H1 (cell line): Measurements from ENCODE around the gene PDSS1. TPM values are rescaled to one million over a fixed set of nuclear protein-coding genes. Genes with fewer than 3 reads are reported as not detected.

ENCODE experiments used
- CTCF ChIA-PET: fragments of 300-600 bp; sonication (Branson Sonifier 250); formaldehyde crosslinking; loops from one replicate; lab custom pipeline; 2021; ENCODE audit not compliant: partially characterized antibody; lab: Charles Lee
- POLR2A ChIA-PET: fragments of 300-600 bp; sonication (Branson Sonifier 250); formaldehyde crosslinking; loops from one replicate; lab custom pipeline; 2021; ENCODE audit warnings: inconsistent platforms; ENCODE audit not compliant: partially characterized antibody; lab: Charles Lee
- DNase-seq, 2 experiments: peaks; one replicate each; pipeline versions ENCODE4 v3.0.0 to v3.0.0-alpha.2; 2010 to 2022; ENCODE audit warnings: low spot score in 2 of 2, low read depth in 1 of 2, mixed read lengths in 1 of 2
- FAIRE-seq: peaks from 2 replicates; lab custom pipeline; 2011; peaks lifted over from hg19 to GRCh38; lab: Jason Lieb, UNC
- H2AFZ ChIP-seq: 2 replicates; pipeline ENCODE4 v1.8.1; 2012; ENCODE audit warnings: low read length, inconsistent platforms
- H2AK5ac ChIP-seq: 2 replicates; pipeline ENCODE4 v1.6.1; 2013; ENCODE audit warnings: low read depth, low read length
- H2BK120ac ChIP-seq: replicated peaks from 2 replicates; pipeline ENCODE3; 2013; ENCODE audit warnings: low read depth, low read length, inconsistent platforms
- H2BK12ac ChIP-seq: 2 replicates; pipeline ENCODE4 v1.6.1; 2013; ENCODE audit warnings: low read depth, low read length
- H2BK15ac ChIP-seq: 2 replicates; pipeline ENCODE4 v1.6.1; 2013; ENCODE audit warnings: low read length
- H2BK20ac ChIP-seq: 2 replicates; pipeline ENCODE4 v1.6.1; 2013; ENCODE audit warnings: low read length
- H2BK5ac ChIP-seq: 2 replicates; pipeline ENCODE4 v1.6.1; 2013; ENCODE audit warnings: low read depth, low read length
- H3K14ac ChIP-seq: 2 replicates; pipeline ENCODE4 v1.6.1; 2013; ENCODE audit warnings: inconsistent platforms; ENCODE audit not compliant: insufficient read length
- H3K18ac ChIP-seq: 2 replicates; pipeline ENCODE4 v1.6.1; 2013; ENCODE audit warnings: low read length; ENCODE audit errors: extremely low read depth
- H3K23ac ChIP-seq: 2 replicates; pipeline ENCODE4 v1.6.1; 2013; ENCODE audit warnings: inconsistent platforms; ENCODE audit not compliant: insufficient read length
- H3K23me2 ChIP-seq: 2 replicates; pipeline ENCODE4 v1.6.1; 2013; ENCODE audit warnings: low read depth, low read length
- H3K27ac ChIP-seq: 2 replicates; pipeline ENCODE4 v1.6.1; 2011; ENCODE audit warnings: low read depth, low read length, inconsistent platforms
- H3K27me3 ChIP-seq, 4 experiments: replicated peaks in 1 of 4; 1 replicate in 1 of 4; 2 replicates in 3 of 4; pipeline versions ENCODE4 v1.6.1 to v1.8.1; 2011 to 2013; ENCODE audit warnings: low read length in 3 of 4, mild to moderate bottlenecking in 3 of 4, inconsistent platforms in 2 of 4, mixed read lengths in 2 of 4, moderate library complexity in 1 of 4; ENCODE audit not compliant: control insufficient read depth in 3 of 4, insufficient read depth in 3 of 4; ENCODE audit errors: extremely low read depth in 1 of 4
- H3K36me3 ChIP-seq, 4 experiments: 2 replicates each; pipeline versions ENCODE4 v1.6.1 to v1.8.1; 2011 to 2013; ENCODE audit warnings: mild to moderate bottlenecking in 4 of 4, low read length in 3 of 4, moderate library complexity in 2 of 4, control low read depth in 1 of 4, inconsistent platforms in 1 of 4; ENCODE audit not compliant: insufficient read depth in 4 of 4, control insufficient read depth in 2 of 4
- H3K4ac ChIP-seq: replicated peaks from 2 replicates; pipeline ENCODE3; 2013; ENCODE audit warnings: low read length, low read depth, mixed read lengths, inconsistent platforms; ENCODE audit not compliant: insufficient read length
- H3K4me1 ChIP-seq, 4 experiments: replicated peaks in 1 of 4; 1 replicate in 1 of 4; 2 replicates in 3 of 4; pipeline versions ENCODE4 v1.6.1 to v1.8.1; 2011 to 2013; ENCODE audit warnings: low read length in 3 of 4, inconsistent platforms in 2 of 4, mixed read lengths in 1 of 4; ENCODE audit not compliant: insufficient read depth in 4 of 4, control insufficient read depth in 3 of 4
- H3K4me2 ChIP-seq, 2 experiments: 2 replicates each; pipeline versions ENCODE4 v1.6.1 to v1.8.1; 2011 to 2013; ENCODE audit warnings: low read depth in 2 of 2, low read length in 2 of 2, control low read depth in 1 of 2, inconsistent platforms in 1 of 2, mild to moderate bottlenecking in 1 of 2; ENCODE audit not compliant: insufficient read depth in 1 of 2
- H3K4me3 ChIP-seq, 4 experiments: fragments of 200-600, 300-600 bp in 1 of 4; sonication (generic), shearing (Covaris generic), sonication (Bioruptor Twin) in 1 of 4; 2 replicates each; pipeline versions ENCODE4 v1.5.1 to v1.8.1; 2011 to 2016; ENCODE audit warnings: low read length in 4 of 4, low read depth in 3 of 4, control low read depth in 2 of 4, inconsistent platforms in 2 of 4, mild to moderate bottlenecking in 2 of 4, mixed read lengths in 1 of 4, moderate library complexity in 1 of 4; ENCODE audit not compliant: insufficient read depth in 2 of 4; ENCODE audit errors: extremely low read depth in 1 of 4
- H3K56ac ChIP-seq: replicated peaks from 2 replicates; pipeline ENCODE3; 2013; ENCODE audit warnings: low read depth, mild to moderate bottlenecking, mixed read lengths, low read length, inconsistent platforms; ENCODE audit not compliant: insufficient read length
- H3K79me1 ChIP-seq: 2 replicates; pipeline ENCODE4 v1.6.1; 2013; ENCODE audit warnings: low read depth, low read length, control low read depth
- H3K79me2 ChIP-seq, 2 experiments: 2 replicates each; pipeline versions ENCODE4 v1.6.1 to v1.8.1; 2012 to 2013; ENCODE audit warnings: low read length in 2 of 2, mild to moderate bottlenecking in 2 of 2, inconsistent platforms in 1 of 2; ENCODE audit not compliant: insufficient read depth in 2 of 2, control insufficient read depth in 1 of 2
- H3K9ac ChIP-seq, 4 experiments: replicated peaks in 1 of 4; 1 replicate in 1 of 4; 2 replicates in 3 of 4; pipeline versions ENCODE4 v1.6.1 to v1.8.1; 2011 to 2013; ENCODE audit warnings: low read depth in 3 of 4, low read length in 3 of 4, control low read depth in 2 of 4, mild to moderate bottlenecking in 2 of 4, moderate library complexity in 2 of 4, inconsistent platforms in 1 of 4; ENCODE audit errors: extremely low read depth in 1 of 4
- H3K9me3 ChIP-seq, 2 experiments: 2 replicates each; pipeline versions ENCODE4 v1.6.1 to v1.8.1; 2012 to 2013; ENCODE audit warnings: mild to moderate bottlenecking in 2 of 2, moderate library complexity in 2 of 2, control low read depth in 1 of 2, inconsistent platforms in 1 of 2, low read depth in 1 of 2, low read length in 1 of 2, mixed read lengths in 1 of 2; ENCODE audit not compliant: insufficient read depth in 2 of 2
- H4K20me1 ChIP-seq, 2 experiments: replicated peaks in 1 of 2; 2 replicates each; pipeline versions ENCODE3 to v1.8.1; 2011 to 2013; ENCODE audit warnings: inconsistent platforms in 2 of 2, low read length in 2 of 2, mild to moderate bottlenecking in 1 of 2; ENCODE audit not compliant: insufficient read depth in 2 of 2, control insufficient read depth in 1 of 2
- H4K5ac ChIP-seq: 2 replicates; pipeline ENCODE4 v1.6.1; 2013; ENCODE audit warnings: low read length, low read depth, mixed read lengths, inconsistent platforms; ENCODE audit not compliant: insufficient read length
- H4K8ac ChIP-seq: 2 replicates; pipeline ENCODE4 v1.8.0; 2013; ENCODE audit warnings: mild to moderate bottlenecking, moderate library complexity, low read length, inconsistent platforms; ENCODE audit not compliant: insufficient read depth; ENCODE audit errors: extremely low read depth
- H4K91ac ChIP-seq: replicated peaks from 2 replicates; pipeline ENCODE3; 2013; ENCODE audit warnings: low read length, mixed read lengths, inconsistent platforms; ENCODE audit not compliant: insufficient read length
- ASH2L ChIP-seq: fragments of 200-600, 300-600 bp; sonication (generic); IDR thresholded peaks from one replicate; pipeline ENCODE4 v1.7.1; 2017; ENCODE audit warnings: low read length
- EGR1 ChIP-seq: IDR thresholded peaks from 2 replicates; pipeline ENCODE4 v1.6.1; 2011; ENCODE audit warnings: low read depth, low read length, borderline replicate concordance
- NRF1 ChIP-seq: IDR thresholded peaks from 2 replicates; pipeline ENCODE4 v1.6.1; 2011; ENCODE audit warnings: mild to moderate bottlenecking, low read depth, low read length, improper control_type of control experiment
- SP4 ChIP-seq: IDR thresholded peaks from 2 replicates; pipeline ENCODE4 v1.6.1; 2012; ENCODE audit warnings: low read length, inconsistent platforms
- WGBS, 2 experiments: shearing (Covaris generic) in 1 of 2; methylation state at CpG; one replicate each; pipeline versions ENCODE4 v1.1.6 to v1.1.7; 2013 to 2015; ENCODE audit warnings: low lambda C conversion rate in 2 of 2, mixed read lengths in 2 of 2, inconsistent platforms in 1 of 2, low coverage in 1 of 2, missing lambda C conversion rate in 1 of 2; ENCODE audit not compliant: insufficient replicate concordance in 2 of 2, insufficient coverage in 1 of 2, insufficient read length in 1 of 2; ENCODE audit errors: extremely low coverage in 1 of 2, missing lambda C conversion rate in 1 of 2; 5-methylcytosine and 5-hydroxymethylcytosine counted together
- polyA plus RNA-seq, 7 experiments: library from polyadenylated mRNA; depleted of rRNA in 3 of 7; stranded (reverse) in 5 of 7; unstranded in 2 of 7; fragments of >200 nt in 5 of 7; fragments of 200-250 nt in 2 of 7; gene quantifications; 1 replicate in 5 of 7; 2 replicates in 1 of 7; 4 replicates in 1 of 7; pipeline versions ENCODE4 v1.2.1 to v1.2.3, GENCODE V29; 2011 to 2013; ENCODE audit warnings: missing spikeins in 2 of 7, mixed read lengths in 2 of 7
- total RNA-seq: library from RNA; stranded (reverse); fragmentation: NEBNext Ultra II Directional; extraction: Animal tissue kit (Norgen Biotek cat#: 25700); gene quantifications from 2 replicates; pipeline ENCODE4 v1.2.1, GENCODE V29; 2021
- TF ChIP-seq, protein P1 (sequence below): IDR thresholded peaks from 2 replicates; pipeline ENCODE4 v1.6.1; 2012; ENCODE audit warnings: low read length, inconsistent platforms
- TF ChIP-seq, protein P2 (sequence below): IDR thresholded peaks from 2 replicates; pipeline ENCODE4 v1.6.1; 2011; ENCODE audit warnings: low read length, improper control_type of control experiment

The PDSS1 gene
- total and polyA plus RNA-seq, 2 of the 8 experiments (the other 6 are each of a cell fraction or from before 2014, with no cell fraction given) = 21.3 to 26.0 TPM

DNA sequence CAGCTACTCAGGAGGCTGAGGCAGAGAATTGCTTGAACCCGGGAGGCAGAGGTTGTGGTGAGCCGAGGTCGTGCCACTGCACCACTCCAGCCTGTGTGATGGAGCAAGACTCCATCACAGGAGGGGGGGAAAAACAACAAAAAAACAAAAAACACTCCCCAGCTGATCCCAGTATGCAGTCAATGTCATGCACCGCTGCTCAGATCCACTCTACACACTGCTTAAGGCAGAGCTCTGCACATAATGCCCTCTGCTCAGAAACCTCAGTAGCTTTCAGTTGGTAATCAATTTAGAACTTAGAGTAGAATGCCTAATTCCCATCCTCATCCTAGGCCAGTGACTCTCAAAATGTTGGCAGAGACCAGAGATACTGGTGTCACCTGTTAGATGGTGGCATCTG, 43.9 kb downstream of the PDSS1 start:
- Histone ChIP-seq H3K4me2 (no peak overlapping the region), H3K18ac (no peak overlapping the region), H3K9ac (no peak overlapping the region), H3K4me1 (peaks cover 0 to 2% (median 0%) of the 10 kb centered on the region in 4 experiments; a peak in 1 of 7 replicates), H3K9me3 (no peaks in the 10 kb centered on the region), H3K56ac (no peak overlapping the region), H2BK120ac (no peak overlapping the region), H4K8ac (no peak overlapping the region), H3K36me3 (peaks cover 2 to 63% (median 24%) of the 10 kb centered on the region in 4 experiments; a peak in 6 of 8 replicates), H3K27me3 (no peaks in the 10 kb centered on the region), H2BK15ac (no peak overlapping the region), H3K4ac (no peak overlapping the region), H3K79me1 (no peaks in the 10 kb centered on the region), H3K79me2 (no peaks in the 10 kb centered on the region), H3K27ac (no peak overlapping the region), H3K14ac (no peak overlapping the region), H3K23ac (no peak overlapping the region), H4K5ac (no peak overlapping the region), H4K20me1 (no peaks in the 10 kb centered on the region), H2BK5ac (no peak overlapping the region), H2BK20ac (no peak overlapping the region), H4K91ac (no peak overlapping the region), H3K23me2 (no peaks in the 10 kb centered on the region), H2BK12ac (no peak overlapping the region)
- CTCF ChIA-PET = interaction anchor here (2.0 to 2.6 kb wide), 2 partner anchors 12 to 15 kb away, joined by 6 to 10 read pairs; no protein-coding TSS in a partner anchor
- no peak for FAIRE-seq
- WGBS, 2 experiments = 97% methylated on average over 4 of the region's 4 CpGs; no CpG with 5 or more reads in 1 of the 2 experiments
- POLR2A ChIA-PET = interaction anchor here (0.7 to 1.2 kb wide), 2 partner anchors 15 to 36 kb away, joined by 3 read pairs; no protein-coding TSS in a partner anchor
- DNase-seq = no peak
- TF ChIP-seq, protein P1, sequence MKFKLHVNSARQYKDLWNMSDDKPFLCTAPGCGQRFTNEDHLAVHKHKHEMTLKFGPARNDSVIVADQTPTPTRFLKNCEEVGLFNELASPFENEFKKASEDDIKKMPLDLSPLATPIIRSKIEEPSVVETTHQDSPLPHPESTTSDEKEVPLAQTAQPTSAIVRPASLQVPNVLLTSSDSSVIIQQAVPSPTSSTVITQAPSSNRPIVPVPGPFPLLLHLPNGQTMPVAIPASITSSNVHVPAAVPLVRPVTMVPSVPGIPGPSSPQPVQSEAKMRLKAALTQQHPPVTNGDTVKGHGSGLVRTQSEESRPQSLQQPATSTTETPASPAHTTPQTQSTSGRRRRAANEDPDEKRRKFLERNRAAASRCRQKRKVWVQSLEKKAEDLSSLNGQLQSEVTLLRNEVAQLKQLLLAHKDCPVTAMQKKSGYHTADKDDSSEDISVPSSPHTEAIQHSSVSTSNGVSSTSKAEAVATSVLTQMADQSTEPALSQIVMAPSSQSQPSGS = no peak
- TF ChIP-seq ASH2L (no peak), SP4 (no peak), EGR1 (no peak), NRF1 (no peak)
- TF ChIP-seq, protein P2, sequence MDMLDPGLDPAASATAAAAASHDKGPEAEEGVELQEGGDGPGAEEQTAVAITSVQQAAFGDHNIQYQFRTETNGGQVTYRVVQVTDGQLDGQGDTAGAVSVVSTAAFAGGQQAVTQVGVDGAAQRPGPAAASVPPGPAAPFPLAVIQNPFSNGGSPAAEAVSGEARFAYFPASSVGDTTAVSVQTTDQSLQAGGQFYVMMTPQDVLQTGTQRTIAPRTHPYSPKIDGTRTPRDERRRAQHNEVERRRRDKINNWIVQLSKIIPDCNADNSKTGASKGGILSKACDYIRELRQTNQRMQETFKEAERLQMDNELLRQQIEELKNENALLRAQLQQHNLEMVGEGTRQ = no peak
- TF ChIP-seq, all 59 proteins: peak for 0
- no peak overlapping the region for H3K4me3 ChIP-seq
- no peak overlapping the region for H2AFZ ChIP-seq
- no peak overlapping the region for H2AK5ac ChIP-seq
